Fibroblast of lung (primary cell): ENCODE measurements around the gene HAS3. TPM values are rescaled to one million over a fixed set of nuclear protein-coding genes. Genes with fewer than 3 reads are reported as not detected.
A peak's percentile ranks its signal among the peaks of the same experiment; 100 is the strongest.

Experiments used
- DNase-seq, 2 donors: peaks; one replicate each; pipeline versions ENCODE4 v3.0.0 to v3.0.0-alpha.2; 2010; ENCODE audit warnings: low read depth in 2 of 2
- H2AFZ ChIP-seq: 2 replicates; pipeline ENCODE4 v1.5.1; 2012; ENCODE audit warnings: low read length, control low read depth, inconsistent platforms
- H3K27ac ChIP-seq: 2 replicates; pipeline ENCODE4 v1.5.1; 2011; ENCODE audit warnings: low read length, control low read depth; ENCODE audit not compliant: insufficient read depth
- H3K27me3 ChIP-seq: 2 replicates; pipeline ENCODE4 v1.5.1; 2011; ENCODE audit warnings: mild to moderate bottlenecking, low read length; ENCODE audit not compliant: control insufficient read depth, insufficient read depth
- H3K36me3 ChIP-seq: 2 replicates; pipeline ENCODE4 v1.5.1; 2011; ENCODE audit warnings: low read length; ENCODE audit not compliant: control insufficient read depth, insufficient read depth
- H3K4me1 ChIP-seq: 2 replicates; pipeline ENCODE4 v1.5.1; 2011; ENCODE audit warnings: low read length; ENCODE audit not compliant: control insufficient read depth, insufficient read depth; ENCODE audit errors: extremely low read depth
- H3K4me2 ChIP-seq: 2 replicates; pipeline ENCODE4 v1.5.1; 2011; ENCODE audit warnings: low read length, control low read depth; ENCODE audit not compliant: insufficient read depth; ENCODE audit errors: extremely low read depth
- H3K4me3 ChIP-seq, 4 experiments: fragments of 200-600 bp in 1 of 4; sonication (generic) in 1 of 4; replicated peaks in 1 of 4; 2 replicates each; pipeline ENCODE4 v1.5.1; 2011 to 2016; ENCODE audit warnings: low read length in 4 of 4, low read depth in 3 of 4, mild to moderate bottlenecking in 3 of 4, control low read depth in 2 of 4, inconsistent platforms in 1 of 4, mixed read lengths in 1 of 4; ENCODE audit not compliant: insufficient read depth in 1 of 4; ENCODE audit errors: control extremely low read depth in 1 of 4
- H3K79me2 ChIP-seq: 2 replicates; pipeline ENCODE4 v1.5.1; 2012; ENCODE audit warnings: mild to moderate bottlenecking, low read length, inconsistent platforms; ENCODE audit not compliant: control insufficient read depth, insufficient read depth
- H3K9ac ChIP-seq: 2 replicates; pipeline ENCODE4 v1.5.1; 2011; ENCODE audit warnings: mild to moderate bottlenecking, low read length, control low read depth; ENCODE audit not compliant: insufficient read depth
- H3K9me3 ChIP-seq: 2 replicates; pipeline ENCODE4 v1.5.1; 2012; ENCODE audit warnings: low read depth, low read length; ENCODE audit not compliant: control insufficient read depth, insufficient read depth
- H4K20me1 ChIP-seq: 2 replicates; pipeline ENCODE4 v1.5.1; 2011; ENCODE audit warnings: low read length; ENCODE audit not compliant: control insufficient read depth, insufficient read depth; ENCODE audit errors: extremely low read depth
- CTCF ChIP-seq, 2 donors: IDR thresholded peaks in 1 of 2; conservative IDR thresholded peaks in 1 of 2; 1 replicate in 1 of 2; 2 replicates in 1 of 2; pipeline ENCODE4 v1.5.1; 2011 to 2012; ENCODE audit warnings: low read length in 2 of 2, control low read depth in 1 of 2, inconsistent platforms in 1 of 2, low read depth in 1 of 2, mild to moderate bottlenecking in 1 of 2
- EZH2 ChIP-seq: IDR thresholded peaks from 2 replicates; pipeline ENCODE4 v1.5.1; 2012; ENCODE audit warnings: low read length, control low read depth, mild to moderate bottlenecking; ENCODE audit errors: missing control alignments
- polyA plus RNA-seq, 2 donors: library from polyadenylated mRNA; depleted of rRNA in 1 of 2; stranded (reverse) in 1 of 2; unstranded in 1 of 2; fragments of >200 nt; gene quantifications; 2 replicates each; pipeline ENCODE4 v1.2.1, GENCODE V29; 2011 to 2012; ENCODE audit warnings: missing spikeins in 1 of 2
- total RNA-seq: library from RNA; depleted of rRNA; stranded (reverse); fragments of >200 nt; gene quantifications from 2 replicates; pipeline ENCODE4 v1.2.1, GENCODE V29; 2014

Gene HAS3
- total and polyA plus RNA-seq, 2 donors (not counting 1 experiment from before 2014, with no cell fraction given) = 0.27 to 0.33 TPM

- no peaks in the 10 kb centered on the region for H4K20me1 ChIP-seq
- H3K9me3 ChIP-seq = no peaks in the 10 kb centered on the region
- H3K36me3 ChIP-seq = peaks cover 18% of the 10 kb centered on the region
- no peaks in the 10 kb centered on the region for H3K4me1 ChIP-seq
- no peak for DNase-seq
- no peak overlapping the region for H3K27ac ChIP-seq
- H3K79me2 ChIP-seq = no peaks in the 10 kb centered on the region
- no peak overlapping the region for H3K4me2 ChIP-seq
- no peaks in the 10 kb centered on the region for H3K27me3 ChIP-seq
- H3K9ac ChIP-seq = no peak overlapping the region
- no peak for TF ChIP-seq EZH2
- TF ChIP-seq CTCF (conservative IDR thresholded peaks at IDR 0.05 in 1 of 2, IDR thresholded peaks at IDR 0.05 in 1 of 2; ENCODE audit: low read depth in 1 of 2, low read length in 2 of 2) = no peak
- no peak overlapping the region for H2AFZ ChIP-seq
- H3K4me3 ChIP-seq = no peak overlapping the region
Observed at GRCh38 chr16:69157196-69157595, 51.7 kb downstream of the HAS3 start.

DNA sequence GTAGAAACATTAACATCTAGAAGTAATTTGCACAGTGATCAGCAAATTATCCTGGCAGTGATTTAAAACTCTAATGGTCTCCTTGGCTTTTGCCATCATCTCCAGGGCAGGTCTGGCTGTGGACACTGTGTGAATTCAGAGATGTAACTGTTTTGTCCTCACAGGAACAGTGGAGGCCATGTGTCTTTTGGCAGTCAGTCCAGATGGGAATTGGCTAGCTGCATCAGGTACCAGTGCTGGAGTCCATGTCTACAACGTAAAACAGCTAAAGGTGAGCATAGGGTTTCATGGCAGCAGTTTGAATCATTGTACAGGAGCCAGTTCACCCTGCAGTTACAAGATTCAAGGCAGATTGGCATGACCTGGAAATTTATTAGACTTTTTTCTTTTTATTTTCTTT is 54.7 kb downstream of the HAS3 start:
- Histone ChIP-seq H3K9me3 (no peaks in the 10 kb centered on the region), H3K4me2 (no peak overlapping the region), H4K20me1 (no peaks in the 10 kb centered on the region), H3K27ac (no peak overlapping the region), H3K4me3 (no peak overlapping the region), H2AFZ (no peak overlapping the region), H3K9ac (no peak overlapping the region), H3K27me3 (no peaks in the 10 kb centered on the region), H3K4me1 (no peaks in the 10 kb centered on the region), H3K79me2 (no peaks in the 10 kb centered on the region), H3K36me3 (peaks cover 9% of the 10 kb centered on the region)
- no peak for DNase-seq
- no peak for TF ChIP-seq EZH2
- no peak for TF ChIP-seq CTCF (conservative IDR thresholded peaks at IDR 0.05 in 1 of 2, IDR thresholded peaks at IDR 0.05 in 1 of 2; ENCODE audit: low read depth in 1 of 2, low read length in 2 of 2)

DNA sequence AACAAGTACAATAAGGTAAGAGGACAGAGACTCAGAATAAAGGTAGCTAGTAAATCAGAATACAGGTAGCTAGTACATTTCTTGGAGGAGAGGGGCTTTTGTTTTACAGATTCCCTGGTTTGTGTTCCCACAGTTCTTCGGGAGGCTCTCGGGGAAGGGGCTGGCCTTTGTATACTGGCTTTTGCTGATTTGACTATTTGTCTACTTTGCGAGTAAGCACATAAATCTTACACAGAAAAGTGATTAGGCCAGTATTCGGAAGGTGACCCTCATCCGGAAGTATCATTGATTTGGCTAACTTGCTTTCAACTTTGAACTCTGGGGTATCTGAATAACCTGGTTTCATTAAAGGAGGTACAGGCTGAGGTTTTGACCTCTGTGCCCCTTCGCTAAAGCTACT is 60.1 kb downstream of the HAS3 start:
- TF ChIP-seq CTCF (conservative IDR thresholded peaks at IDR 0.05 in 1 of 2, IDR thresholded peaks at IDR 0.05 in 1 of 2; ENCODE audit: low read depth in 1 of 2, low read length in 2 of 2) (no peak), EZH2 (no peak)
- Histone ChIP-seq H3K4me3 (no peak overlapping the region), H3K36me3 (peaks cover 2% of the 10 kb centered on the region), H3K4me2 (peak overlapping the region; percentile 37), H3K9ac (no peak overlapping the region), H4K20me1 (no peaks in the 10 kb centered on the region), H3K27ac (peak overlapping the region; percentile 51), H3K4me1 (peaks cover 20% of the 10 kb centered on the region), H3K27me3 (no peaks in the 10 kb centered on the region), H3K79me2 (no peaks in the 10 kb centered on the region), H2AFZ (no peak overlapping the region), H3K9me3 (no peaks in the 10 kb centered on the region)
- no peak for DNase-seq
